ENCODE data around the gene CRYL1. TPM values are rescaled to one million over a fixed set of nuclear protein-coding genes. Genes with fewer than 3 reads are reported as not detected.
A peak's percentile ranks its signal among the peaks of the same experiment; 100 is the strongest.

Gene CRYL1
- total RNA-seq, 1 donor from 2014 or later = 24.9 TPM

DNA sequence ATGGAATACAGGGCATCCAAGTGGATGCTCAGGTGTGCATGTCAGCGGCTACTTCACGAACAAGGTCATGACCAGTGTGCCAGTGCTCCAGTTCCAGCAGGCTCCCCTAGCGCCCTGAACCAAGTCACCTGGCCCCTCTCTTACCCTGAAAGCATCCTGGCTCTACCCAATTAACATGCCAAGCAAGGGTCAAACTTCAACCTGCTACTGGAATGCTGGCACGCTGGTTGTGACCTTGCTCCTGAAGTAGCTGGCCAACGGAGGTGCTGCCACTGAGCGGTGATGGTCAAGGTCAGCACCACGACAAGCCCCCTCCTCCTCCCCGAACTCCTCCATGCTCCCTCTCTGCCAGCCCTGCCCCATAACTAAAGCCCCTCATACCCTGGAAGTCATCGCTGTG, 96.0 kb downstream of the CRYL1 start:
- ATAC-seq = no peak
- no peak for DNase-seq
- H3K4me1 ChIP-seq = no peaks in the 10 kb centered on the region
- intact Hi-C loops (cut with DNase I) = no loop called here
- no peak overlapping the region for H3K27ac ChIP-seq
- TF ChIP-seq CTCF (IDR thresholded peaks at IDR 0.05) = no peak
- peaks cover 7% of the 10 kb centered on the region for H3K36me3 ChIP-seq
- no peaks in the 10 kb centered on the region for H3K27me3 ChIP-seq (ENCODE audit: low read depth)
- H3K4me3 ChIP-seq = no peak overlapping the region
- H3K9me3 ChIP-seq = no peaks in the 10 kb centered on the region

GRCh38 chr13:20428666-20429644, 96.7 kb downstream of the CRYL1 start:
- DNase-seq (no peak), ATAC-seq (no peak)
- H3K27me3 ChIP-seq (ENCODE audit: low read depth) = no peaks in the 10 kb centered on the region
- H3K36me3 ChIP-seq = peaks cover 7% of the 10 kb centered on the region
- intact Hi-C loops (cut with DNase I) = no loop called here
- TF ChIP-seq CTCF (IDR thresholded peaks at IDR 0.05) = no peak
- no peaks in the 10 kb centered on the region for H3K9me3 ChIP-seq
- H3K4me3 ChIP-seq = no peak overlapping the region
- H3K27ac ChIP-seq = no peak overlapping the region
- no peaks in the 10 kb centered on the region for H3K4me1 ChIP-seq

DNA sequence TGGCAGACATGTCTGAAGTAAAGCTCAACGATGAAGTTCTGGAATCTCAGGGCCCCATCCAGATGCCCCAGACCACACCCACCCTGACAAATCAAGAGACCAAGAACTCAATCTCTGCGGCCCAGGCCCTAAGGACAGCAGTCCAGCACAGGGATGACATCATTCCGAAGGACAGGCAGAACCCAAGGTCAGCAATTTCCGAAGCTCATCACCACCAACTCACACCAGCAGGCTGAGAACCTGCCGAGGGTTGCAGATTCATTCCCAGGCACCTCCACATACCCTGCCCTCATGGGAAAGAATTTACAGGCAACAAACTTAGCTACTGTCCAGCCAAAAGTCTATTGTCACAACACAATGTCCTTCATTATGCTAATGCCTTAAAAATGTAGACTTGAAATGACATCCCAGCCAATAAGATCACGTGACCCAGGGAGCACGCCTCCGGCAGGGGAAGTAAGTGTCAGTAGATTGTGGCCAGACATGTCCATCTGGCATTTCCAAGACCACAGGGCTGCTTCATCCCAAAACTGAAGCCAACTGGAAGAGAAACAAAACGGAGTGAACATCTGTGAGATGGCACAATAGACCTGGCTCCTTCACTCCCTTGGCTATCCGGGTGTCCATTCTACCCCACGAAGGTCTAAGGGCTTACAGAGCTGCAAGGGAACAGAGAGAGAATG, 98.8 kb downstream of the CRYL1 start:
- DNase-seq = no peak
- TF ChIP-seq CTCF (IDR thresholded peaks at IDR 0.05) = no peak
- intact Hi-C loops (cut with DNase I) = no loop called here
- Histone ChIP-seq H3K4me3 (no peak overlapping the region), H3K4me1 (no peaks in the 10 kb centered on the region), H3K27me3 (ENCODE audit: low read depth) (no peaks in the 10 kb centered on the region), H3K9me3 (no peaks in the 10 kb centered on the region), H3K27ac (no peak overlapping the region), H3K36me3 (peaks cover 7% of the 10 kb centered on the region)
- ATAC-seq = peak in 1 of 2 donors; percentile 25

DNA sequence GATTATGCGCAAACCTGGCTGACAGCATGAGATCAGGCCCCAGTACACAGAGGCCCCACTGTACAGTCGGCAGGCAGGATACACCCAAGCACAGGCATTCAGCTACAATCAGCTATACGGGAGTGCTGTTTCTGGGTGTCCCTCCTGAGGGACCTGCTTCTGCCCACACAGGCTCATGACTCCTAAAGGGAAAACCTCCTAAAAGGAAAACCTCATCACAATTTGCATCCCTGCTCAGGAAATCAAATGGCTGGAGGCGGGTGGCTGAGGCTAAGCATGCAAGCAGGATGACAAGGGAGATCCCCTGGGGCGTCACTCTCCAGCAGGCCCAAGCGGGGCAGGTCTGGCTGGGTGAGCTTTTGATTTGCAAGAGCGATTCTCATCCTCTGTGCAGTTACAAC, 99.8 kb downstream of the CRYL1 start:
- no peak overlapping the region for H3K4me3 ChIP-seq
- DNase-seq (no peak), ATAC-seq (no peak)
- no peak overlapping the region for H3K27ac ChIP-seq
- no peaks in the 10 kb centered on the region for H3K27me3 ChIP-seq (ENCODE audit: low read depth)
- H3K4me1 ChIP-seq = no peaks in the 10 kb centered on the region
- H3K36me3 ChIP-seq = peaks cover 7% of the 10 kb centered on the region
- intact Hi-C loops (cut with DNase I) = no loop called here
- no peak for TF ChIP-seq CTCF (IDR thresholded peaks at IDR 0.05)
- no peaks in the 10 kb centered on the region for H3K9me3 ChIP-seq

DNA sequence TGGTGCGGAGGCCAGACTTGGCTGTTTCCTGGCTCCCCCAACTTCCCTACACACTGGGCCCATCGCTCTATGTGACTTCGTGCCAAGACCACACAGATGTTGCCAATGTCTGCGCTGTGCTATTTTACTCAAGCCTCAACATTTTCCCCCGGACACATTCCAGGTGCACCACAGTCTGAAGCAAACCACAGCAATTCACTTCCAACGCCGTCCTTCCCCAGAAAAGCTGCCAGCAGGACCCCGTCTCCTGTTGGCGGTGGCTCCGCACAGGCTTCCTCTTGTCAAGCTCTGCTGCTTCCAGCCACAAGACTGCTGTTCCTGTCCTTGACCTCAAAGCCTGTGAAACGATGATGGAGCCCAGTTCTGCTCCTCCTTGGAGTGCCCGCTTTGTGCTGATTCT, 100.7 kb downstream of the CRYL1 start:
- TF ChIP-seq CTCF (IDR thresholded peaks at IDR 0.05) = no peak
- H3K9me3 ChIP-seq = no peaks in the 10 kb centered on the region
- peaks cover 7% of the 10 kb centered on the region for H3K36me3 ChIP-seq
- intact Hi-C loops (cut with DNase I) = no loop called here
- DNase-seq = no peak
- H3K4me1 ChIP-seq = peaks cover 4% of the 10 kb centered on the region
- H3K27ac ChIP-seq = no peak overlapping the region
- ATAC-seq = no peak
- H3K4me3 ChIP-seq = no peak overlapping the region
- H3K27me3 ChIP-seq (ENCODE audit: low read depth) = no peaks in the 10 kb centered on the region

All from lower lobe of right lung (tissue), 2 donors.